ENCODE measurements around the gene COG1.

DNA sequence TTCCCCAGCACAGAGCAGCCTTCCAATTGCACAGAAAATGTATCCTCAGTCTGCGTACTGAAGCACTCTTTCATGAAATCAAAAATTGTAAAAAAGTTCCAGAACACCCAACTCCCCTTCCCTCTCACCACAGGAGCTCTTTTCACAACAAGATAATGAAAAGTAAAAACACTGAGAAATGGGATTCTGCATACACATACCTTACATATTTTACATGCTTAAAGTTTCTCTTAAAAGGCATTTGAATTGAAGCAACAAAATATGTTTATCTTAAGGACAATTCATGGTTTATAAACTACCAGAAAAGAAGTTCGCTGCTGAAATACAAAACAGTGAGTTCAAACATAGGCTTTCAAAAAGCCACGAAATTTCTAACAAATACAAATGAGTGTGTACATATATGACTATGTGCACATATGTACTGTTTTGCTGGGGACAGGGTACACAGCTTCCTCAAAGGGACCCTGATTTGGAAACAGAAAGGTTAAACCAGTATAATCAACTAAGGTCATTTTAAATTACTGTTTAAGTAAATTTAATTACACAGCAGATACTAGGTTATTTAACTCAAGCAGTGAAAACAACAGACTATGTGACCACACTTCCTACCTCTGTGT is 33.8 kb downstream of the COG1 start:
- no peak for TF ChIP-seq EZH2 (IDR thresholded peaks at IDR 0.05; ENCODE audit: borderline replicate concordance, low read length)
- TF ChIP-seq, protein P1, sequence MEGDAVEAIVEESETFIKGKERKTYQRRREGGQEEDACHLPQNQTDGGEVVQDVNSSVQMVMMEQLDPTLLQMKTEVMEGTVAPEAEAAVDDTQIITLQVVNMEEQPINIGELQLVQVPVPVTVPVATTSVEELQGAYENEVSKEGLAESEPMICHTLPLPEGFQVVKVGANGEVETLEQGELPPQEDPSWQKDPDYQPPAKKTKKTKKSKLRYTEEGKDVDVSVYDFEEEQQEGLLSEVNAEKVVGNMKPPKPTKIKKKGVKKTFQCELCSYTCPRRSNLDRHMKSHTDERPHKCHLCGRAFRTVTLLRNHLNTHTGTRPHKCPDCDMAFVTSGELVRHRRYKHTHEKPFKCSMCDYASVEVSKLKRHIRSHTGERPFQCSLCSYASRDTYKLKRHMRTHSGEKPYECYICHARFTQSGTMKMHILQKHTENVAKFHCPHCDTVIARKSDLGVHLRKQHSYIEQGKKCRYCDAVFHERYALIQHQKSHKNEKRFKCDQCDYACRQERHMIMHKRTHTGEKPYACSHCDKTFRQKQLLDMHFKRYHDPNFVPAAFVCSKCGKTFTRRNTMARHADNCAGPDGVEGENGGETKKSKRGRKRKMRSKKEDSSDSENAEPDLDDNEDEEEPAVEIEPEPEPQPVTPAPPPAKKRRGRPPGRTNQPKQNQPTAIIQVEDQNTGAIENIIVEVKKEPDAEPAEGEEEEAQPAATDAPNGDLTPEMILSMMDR (conservative IDR thresholded peaks at IDR 0.05 in 1 of 2, IDR thresholded peaks at IDR 0.05 in 1 of 2; ENCODE audit: extremely low read depth in 1 of 2, insufficient read depth in 1 of 2, low read depth in 1 of 2, low read length in 2 of 2) = no peak
